HCT116 (cell line): ENCODE measurements around the gene NLRP7. TPM values are rescaled to one million over a fixed set of nuclear protein-coding genes. Genes with fewer than 3 reads are reported as not detected.

Source experiments
- ATAC-seq: fragments of 200-7000 bp; cut with Tn5 transposase; 2 replicates; pipeline ENCODE4 v1.9.1; 2020; ENCODE audit warnings: mild to moderate bottlenecking, moderate library complexity
- BruUV-seq: library from RNA; stranded (reverse); fragments of 400-500 nt; replicated peaks from 2 replicates; lab custom pipeline; 2021; lab: Mats Ljungman, UMichigan
- CTCF ChIA-PET: fragments of 300-600 bp; sonication (Branson Sonifier 250); formaldehyde crosslinking; loops from one replicate; lab custom pipeline; 2021; ENCODE audit warnings: antibody characterized with exemption; lab: Charles Lee
- POLR2A ChIA-PET: fragments of 300-600, 350-600 bp; sonication (Branson Sonifier 250); formaldehyde crosslinking; loops from one replicate; lab custom pipeline; 2021; ENCODE audit warnings: antibody characterized with exemption; lab: Charles Lee
- RAD21 ChIA-PET, 2 experiments: fragments of 300-600 bp; sonication (Branson Sonifier 250); formaldehyde crosslinking; loops; one replicate each; lab custom pipeline; 2023; ENCODE audit warnings: low total read pairs in 2 of 2; ENCODE audit not compliant: uncharacterized antibody in 2 of 2, unreplicated experiment in 2 of 2, low non-redundant PET in 1 of 2; lab: Charles Lee
- DNase-seq: peaks from one replicate; pipeline ENCODE4 v3.0.0-alpha.2; 2010; ENCODE audit warnings: low read depth, low spot score
- H2AFZ ChIP-seq: fragments of 200-600 bp; shearing (Covaris generic), sonication (generic); 2 replicates; pipeline ENCODE4 v1.6.1; 2017; ENCODE audit warnings: low read depth, mixed run types, mixed read lengths, antibody characterized with exemption, low read length; ENCODE audit not compliant: poor library complexity, severe bottlenecking
- H3K27ac ChIP-seq: 2 replicates; pipeline ENCODE4 v1.5.1; 2012; ENCODE audit warnings: low read depth, low read length
- H3K27me3 ChIP-seq: fragments of 200-600 bp; sonication (generic); 2 replicates; pipeline ENCODE4 v1.6.1; 2016; ENCODE audit warnings: mixed run types, low read length, mixed read lengths; ENCODE audit not compliant: insufficient read depth
- H3K36me3 ChIP-seq, 2 experiments: fragments of 200-500 bp in 1 of 2; fragments of 200-600 bp in 1 of 2; sonication (Bioruptor generic) in 1 of 2; sonication (generic) in 1 of 2; 2 replicates each; pipeline versions ENCODE4 v1.5.1 to v1.6.1; 2014 to 2016; ENCODE audit warnings: low read length in 2 of 2, inconsistent platforms in 1 of 2, mixed read lengths in 1 of 2, mixed run types in 1 of 2; ENCODE audit not compliant: insufficient read depth in 2 of 2, control insufficient read depth in 1 of 2
- H3K4me1 ChIP-seq, 2 experiments: fragments of 200-600 bp in 1 of 2; sonication (generic) in 1 of 2; 2 replicates each; pipeline versions ENCODE4 v1.5.1 to v1.6.1; 2012 to 2017; ENCODE audit warnings: low read length in 2 of 2, inconsistent platforms in 1 of 2, mild to moderate bottlenecking in 1 of 2, mixed read lengths in 1 of 2, mixed run types in 1 of 2, moderate library complexity in 1 of 2; ENCODE audit not compliant: insufficient read depth in 2 of 2, control insufficient read depth in 1 of 2
- H3K4me2 ChIP-seq: fragments of 200-600 bp; sonication (generic); 2 replicates; pipeline ENCODE4 v1.6.1; 2017; ENCODE audit warnings: mixed run types, low read length, mixed read lengths
- H3K4me3 ChIP-seq, 2 experiments: fragments of 200-600 bp in 1 of 2; sonication (generic) in 1 of 2; replicated peaks in 1 of 2; 2 replicates each; pipeline ENCODE4 v1.5.1; 2011 to 2016; ENCODE audit warnings: low read length in 2 of 2, control low read depth in 1 of 2, low read depth in 1 of 2, mild to moderate bottlenecking in 1 of 2, mixed read lengths in 1 of 2, mixed run types in 1 of 2
- H3K79me2 ChIP-seq: fragments of 200-600 bp; sonication (generic); 2 replicates; pipeline ENCODE4 v1.6.1; 2017; ENCODE audit warnings: mild to moderate bottlenecking, mixed run types, low read length, moderate library complexity, mixed read lengths; ENCODE audit not compliant: insufficient read depth
- H3K9ac ChIP-seq: fragments of 200-600 bp; sonication (generic); 2 replicates; pipeline ENCODE4 v1.6.1; 2016; ENCODE audit warnings: low read length, mixed read lengths
- H3K9me2 ChIP-seq: fragments of 200-600 bp; sonication (generic), shearing (Covaris generic); 2 replicates; pipeline ENCODE4 v1.6.1; 2017; ENCODE audit warnings: mixed run types, mild to moderate bottlenecking, moderate library complexity; ENCODE audit not compliant: insufficient read depth
- H3K9me3 ChIP-seq, 2 experiments: fragments of 200-500 bp in 1 of 2; fragments of 200-600 bp in 1 of 2; sonication (Bioruptor generic) in 1 of 2; sonication (generic) in 1 of 2; 2 replicates each; pipeline ENCODE4 v1.6.1; 2014 to 2017; ENCODE audit warnings: low read length in 2 of 2, mixed read lengths in 2 of 2, inconsistent platforms in 1 of 2, low read depth in 1 of 2, mild to moderate bottlenecking in 1 of 2, mixed run types in 1 of 2, moderate library complexity in 1 of 2; ENCODE audit not compliant: control insufficient read depth in 1 of 2, insufficient read depth in 1 of 2
- H4K20me1 ChIP-seq: fragments of 200-600 bp; sonication (generic), shearing (Covaris generic); 2 replicates; pipeline ENCODE4 v1.6.1; 2017; ENCODE audit warnings: mixed run types, mild to moderate bottlenecking, moderate library complexity; ENCODE audit not compliant: insufficient read depth
- CBX3 ChIP-seq: IDR thresholded peaks from 2 replicates; pipeline ENCODE4 v1.6.1; 2012; ENCODE audit warnings: low read depth
- CEBPB ChIP-seq: IDR thresholded peaks from 2 replicates; pipeline ENCODE4 v1.6.1; 2012; ENCODE audit warnings: low read depth
- EGR1 ChIP-seq: IDR thresholded peaks from 2 replicates; pipeline ENCODE4 v1.6.1; 2012; ENCODE audit warnings: low read depth
- ELF1 ChIP-seq: IDR thresholded peaks from 2 replicates; pipeline ENCODE4 v1.6.1; 2012; ENCODE audit warnings: low read depth, borderline replicate concordance
- EZH2 ChIP-seq: fragments of 200-600 bp; sonication (generic); IDR thresholded peaks from 2 replicates; pipeline ENCODE4 v1.6.1; 2017; ENCODE audit warnings: antibody characterized with exemption, mixed run types
- EZH2phosphoT487 ChIP-seq: fragments of 200-600 bp; IDR thresholded peaks from 2 replicates; pipeline ENCODE4 v1.6.1; 2018; ENCODE audit warnings: antibody characterized with exemption, borderline replicate concordance
- JUND ChIP-seq: IDR thresholded peaks from 2 replicates; pipeline ENCODE4 v1.6.1; 2012
- POLR2AphosphoS5 ChIP-seq: IDR thresholded peaks from 2 replicates; pipeline ENCODE4 v1.6.1; 2011; ENCODE audit warnings: mild to moderate bottlenecking, low read depth, low read length, moderate library complexity
- SP1 ChIP-seq: IDR thresholded peaks from 2 replicates; pipeline ENCODE4 v1.6.1; 2012; ENCODE audit warnings: low read depth
- TCF7L2 ChIP-seq: IDR thresholded peaks from 2 replicates; pipeline ENCODE4 v1.7.0; 2011; ENCODE audit warnings: borderline replicate concordance, inconsistent platforms; ENCODE audit not compliant: insufficient read depth, insufficient read length; ENCODE audit errors: extremely low read depth
- ZNF274 ChIP-seq: fragments of 200-500 bp; sonication (Bioruptor generic); IDR thresholded peaks from 2 replicates; pipeline ENCODE4 v1.6.1; 2014; ENCODE audit warnings: mild to moderate bottlenecking, low read depth, low read length, inconsistent platforms
- intact Hi-C: fragments of 100-400 bp; cut with micrococcal nuclease; formaldehyde crosslinking; loops from 2 replicates; pipeline ENCODE4 v1.10.0; 2022
- total RNA-seq: library from RNA; stranded (reverse); gene quantifications from one replicate; pipeline ENCODE4 v1.2.1, GENCODE V29; 2021; ENCODE audit not compliant: unreplicated experiment
- TF ChIP-seq, protein P1 (sequence below): IDR thresholded peaks from 2 replicates; pipeline ENCODE4 v1.6.1; 2012; ENCODE audit warnings: low read depth
- TF ChIP-seq, protein P2 (sequence below): IDR thresholded peaks from 2 replicates; pipeline ENCODE4 v1.6.1; 2012
- TF ChIP-seq, protein P3 (sequence below): IDR thresholded peaks from 2 replicates; pipeline ENCODE4 v1.6.1; 2012
- TF ChIP-seq, protein P4 (sequence below): IDR thresholded peaks from 2 replicates; pipeline ENCODE4 v1.6.1; 2011; ENCODE audit warnings: mild to moderate bottlenecking, low read length, moderate library complexity; ENCODE audit not compliant: insufficient replicate concordance; ENCODE audit errors: extremely low read depth
- TF ChIP-seq, protein P5 (sequence below), 3 experiments: fragments of 200-600 bp in 1 of 3; sonication (generic) in 1 of 3; IDR thresholded peaks in 2 of 3; conservative IDR thresholded peaks in 1 of 3; 2 replicates each; pipeline ENCODE4 v1.5.1; 2012 to 2017; ENCODE audit warnings: low read depth in 2 of 3, low read length in 2 of 3, antibody characterized with exemption in 1 of 3, borderline replicate concordance in 1 of 3, control low read depth in 1 of 3, mild to moderate bottlenecking in 1 of 3, mixed read lengths in 1 of 3, mixed run types in 1 of 3, moderate library complexity in 1 of 3; ENCODE audit not compliant: insufficient read depth in 1 of 3

Gene NLRP7
- total RNA-seq, 1 experiment from 2014 or later, result not detected

DNA sequence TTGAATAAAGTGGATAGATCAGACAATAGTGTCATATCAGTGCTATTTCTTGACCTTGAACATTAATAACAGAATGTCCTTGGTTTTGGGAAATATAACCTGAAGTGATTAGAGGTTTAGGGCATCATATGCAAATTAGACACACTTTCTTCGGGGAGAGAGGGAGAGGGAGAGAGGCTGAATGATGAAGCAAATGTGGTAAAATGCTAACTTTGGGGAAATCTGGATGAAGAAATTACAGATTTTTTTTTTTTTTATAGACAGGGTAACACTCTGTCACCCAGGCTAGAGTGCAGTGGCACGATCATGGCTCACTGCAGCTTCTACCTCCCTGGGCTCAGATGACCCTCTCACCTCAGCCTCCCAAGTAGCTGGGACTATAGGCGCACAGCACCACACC lies 45.3 kb downstream of the NLRP7 start:
- ATAC-seq, result no peak
- no peak for TF ChIP-seq ELF1
- TF ChIP-seq POLR2AphosphoS5, result no peak
- TF ChIP-seq, protein P1, sequence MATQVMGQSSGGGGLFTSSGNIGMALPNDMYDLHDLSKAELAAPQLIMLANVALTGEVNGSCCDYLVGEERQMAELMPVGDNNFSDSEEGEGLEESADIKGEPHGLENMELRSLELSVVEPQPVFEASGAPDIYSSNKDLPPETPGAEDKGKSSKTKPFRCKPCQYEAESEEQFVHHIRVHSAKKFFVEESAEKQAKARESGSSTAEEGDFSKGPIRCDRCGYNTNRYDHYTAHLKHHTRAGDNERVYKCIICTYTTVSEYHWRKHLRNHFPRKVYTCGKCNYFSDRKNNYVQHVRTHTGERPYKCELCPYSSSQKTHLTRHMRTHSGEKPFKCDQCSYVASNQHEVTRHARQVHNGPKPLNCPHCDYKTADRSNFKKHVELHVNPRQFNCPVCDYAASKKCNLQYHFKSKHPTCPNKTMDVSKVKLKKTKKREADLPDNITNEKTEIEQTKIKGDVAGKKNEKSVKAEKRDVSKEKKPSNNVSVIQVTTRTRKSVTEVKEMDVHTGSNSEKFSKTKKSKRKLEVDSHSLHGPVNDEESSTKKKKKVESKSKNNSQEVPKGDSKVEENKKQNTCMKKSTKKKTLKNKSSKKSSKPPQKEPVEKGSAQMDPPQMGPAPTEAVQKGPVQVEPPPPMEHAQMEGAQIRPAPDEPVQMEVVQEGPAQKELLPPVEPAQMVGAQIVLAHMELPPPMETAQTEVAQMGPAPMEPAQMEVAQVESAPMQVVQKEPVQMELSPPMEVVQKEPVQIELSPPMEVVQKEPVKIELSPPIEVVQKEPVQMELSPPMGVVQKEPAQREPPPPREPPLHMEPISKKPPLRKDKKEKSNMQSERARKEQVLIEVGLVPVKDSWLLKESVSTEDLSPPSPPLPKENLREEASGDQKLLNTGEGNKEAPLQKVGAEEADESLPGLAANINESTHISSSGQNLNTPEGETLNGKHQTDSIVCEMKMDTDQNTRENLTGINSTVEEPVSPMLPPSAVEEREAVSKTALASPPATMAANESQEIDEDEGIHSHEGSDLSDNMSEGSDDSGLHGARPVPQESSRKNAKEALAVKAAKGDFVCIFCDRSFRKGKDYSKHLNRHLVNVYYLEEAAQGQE, result no peak
- no peak for TF ChIP-seq EZH2phosphoT487
- no peak for TF ChIP-seq EGR1
- TF ChIP-seq, protein P2, sequence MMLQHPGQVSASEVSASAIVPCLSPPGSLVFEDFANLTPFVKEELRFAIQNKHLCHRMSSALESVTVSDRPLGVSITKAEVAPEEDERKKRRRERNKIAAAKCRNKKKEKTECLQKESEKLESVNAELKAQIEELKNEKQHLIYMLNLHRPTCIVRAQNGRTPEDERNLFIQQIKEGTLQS, result no peak
- TF ChIP-seq TCF7L2, result no peak
- TF ChIP-seq, protein P3, sequence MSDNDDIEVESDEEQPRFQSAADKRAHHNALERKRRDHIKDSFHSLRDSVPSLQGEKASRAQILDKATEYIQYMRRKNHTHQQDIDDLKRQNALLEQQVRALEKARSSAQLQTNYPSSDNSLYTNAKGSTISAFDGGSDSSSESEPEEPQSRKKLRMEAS, result no peak
- TF ChIP-seq CEBPB, result no peak
- TF ChIP-seq SP1, result no peak
- TF ChIP-seq, protein P4, sequence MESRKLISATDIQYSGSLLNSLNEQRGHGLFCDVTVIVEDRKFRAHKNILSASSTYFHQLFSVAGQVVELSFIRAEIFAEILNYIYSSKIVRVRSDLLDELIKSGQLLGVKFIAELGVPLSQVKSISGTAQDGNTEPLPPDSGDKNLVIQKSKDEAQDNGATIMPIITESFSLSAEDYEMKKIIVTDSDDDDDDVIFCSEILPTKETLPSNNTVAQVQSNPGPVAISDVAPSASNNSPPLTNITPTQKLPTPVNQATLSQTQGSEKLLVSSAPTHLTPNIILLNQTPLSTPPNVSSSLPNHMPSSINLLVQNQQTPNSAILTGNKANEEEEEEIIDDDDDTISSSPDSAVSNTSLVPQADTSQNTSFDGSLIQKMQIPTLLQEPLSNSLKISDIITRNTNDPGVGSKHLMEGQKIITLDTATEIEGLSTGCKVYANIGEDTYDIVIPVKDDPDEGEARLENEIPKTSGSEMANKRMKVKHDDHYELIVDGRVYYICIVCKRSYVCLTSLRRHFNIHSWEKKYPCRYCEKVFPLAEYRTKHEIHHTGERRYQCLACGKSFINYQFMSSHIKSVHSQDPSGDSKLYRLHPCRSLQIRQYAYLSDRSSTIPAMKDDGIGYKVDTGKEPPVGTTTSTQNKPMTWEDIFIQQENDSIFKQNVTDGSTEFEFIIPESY, result no peak
- no peak for TF ChIP-seq JUND
- TF ChIP-seq ZNF274, result no peak
- no peak for TF ChIP-seq CBX3
- TF ChIP-seq, protein P5, sequence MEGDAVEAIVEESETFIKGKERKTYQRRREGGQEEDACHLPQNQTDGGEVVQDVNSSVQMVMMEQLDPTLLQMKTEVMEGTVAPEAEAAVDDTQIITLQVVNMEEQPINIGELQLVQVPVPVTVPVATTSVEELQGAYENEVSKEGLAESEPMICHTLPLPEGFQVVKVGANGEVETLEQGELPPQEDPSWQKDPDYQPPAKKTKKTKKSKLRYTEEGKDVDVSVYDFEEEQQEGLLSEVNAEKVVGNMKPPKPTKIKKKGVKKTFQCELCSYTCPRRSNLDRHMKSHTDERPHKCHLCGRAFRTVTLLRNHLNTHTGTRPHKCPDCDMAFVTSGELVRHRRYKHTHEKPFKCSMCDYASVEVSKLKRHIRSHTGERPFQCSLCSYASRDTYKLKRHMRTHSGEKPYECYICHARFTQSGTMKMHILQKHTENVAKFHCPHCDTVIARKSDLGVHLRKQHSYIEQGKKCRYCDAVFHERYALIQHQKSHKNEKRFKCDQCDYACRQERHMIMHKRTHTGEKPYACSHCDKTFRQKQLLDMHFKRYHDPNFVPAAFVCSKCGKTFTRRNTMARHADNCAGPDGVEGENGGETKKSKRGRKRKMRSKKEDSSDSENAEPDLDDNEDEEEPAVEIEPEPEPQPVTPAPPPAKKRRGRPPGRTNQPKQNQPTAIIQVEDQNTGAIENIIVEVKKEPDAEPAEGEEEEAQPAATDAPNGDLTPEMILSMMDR (IDR thresholded peaks at IDR 0.05 in 2 of 3, conservative IDR thresholded peaks at IDR 0.05 in 1 of 3; ENCODE audit: borderline replicate concordance in 1 of 3, insufficient read depth in 1 of 3, low read depth in 2 of 3, low read length in 2 of 3), result no peak
- TF ChIP-seq EZH2, result no peak
- H3K4me3 ChIP-seq, result no peak overlapping the region
- no peaks in the 10 kb centered on the region for H3K9me3 ChIP-seq
- no peaks in the 10 kb centered on the region for H3K79me2 ChIP-seq
- no peak overlapping the region for H3K4me2 ChIP-seq
- no peak for DNase-seq
- CTCF ChIA-PET, result interaction anchor here (0.8 kb wide), 1 partner anchor 423 kb away, joined by 3 read pairs; no protein-coding TSS in a partner anchor
- no peaks in the 10 kb centered on the region for H3K9me2 ChIP-seq
- BruUV-seq, result no TSS peak
- POLR2A ChIA-PET, result no interaction called here
- H3K4me1 ChIP-seq, result no peaks in the 10 kb centered on the region
- intact Hi-C loops, result no loop called here
- H3K36me3 ChIP-seq, result no peaks in the 10 kb centered on the region
- no peaks in the 10 kb centered on the region for H3K27me3 ChIP-seq
- no peak overlapping the region for H2AFZ ChIP-seq
- no peaks in the 10 kb centered on the region for H4K20me1 ChIP-seq
- no peak overlapping the region for H3K27ac ChIP-seq
- RAD21 ChIA-PET, result no interaction called here
- H3K9ac ChIP-seq, result no peak overlapping the region
